Activated T-cell treated with anti-CD3 and anti-CD28 coated beads, Interleukin-2, amount 50 U/mL, for 24 hours (primary cell): ENCODE data around the gene HOXA6.

Experiments used
- DNase-seq: peaks from one replicate; pipeline ENCODE4 v3.0.0-alpha.2; 2020
- H3K27ac Mint-ChIP-seq: 2 replicates; pipeline ENCODE4 v1.8.0; 2020; ENCODE audit warnings: mild to moderate bottlenecking, mixed read lengths
- H3K27me3 Mint-ChIP-seq: 2 replicates; pipeline ENCODE4 v1.8.0; 2020; ENCODE audit warnings: mixed read lengths
- H3K36me3 Mint-ChIP-seq: 2 replicates; pipeline ENCODE4 v1.8.0; 2020; ENCODE audit warnings: low read depth, mixed read lengths
- H3K4me1 Mint-ChIP-seq: 2 replicates; pipeline ENCODE4 v1.8.0; 2020; ENCODE audit warnings: low read depth, mixed read lengths
- H3K4me3 Mint-ChIP-seq: 2 replicates; pipeline ENCODE4 v1.8.0; 2020; ENCODE audit warnings: mild to moderate bottlenecking, moderate library complexity, mixed read lengths
- H3K9me3 Mint-ChIP-seq: 2 replicates; pipeline ENCODE4 v1.8.0; 2020; ENCODE audit warnings: mixed read lengths

Gene HOXA6

GRCh38 chr7:27097686-27098577 is 49.6 kb downstream of the HOXA6 start:
- Mint-ChIP-seq H3K4me3 (peak overlapping the region; percentile 73), H3K4me1 (peaks cover 43% of the 10 kb centered on the region)
- DNase-seq, result no peak

DNA sequence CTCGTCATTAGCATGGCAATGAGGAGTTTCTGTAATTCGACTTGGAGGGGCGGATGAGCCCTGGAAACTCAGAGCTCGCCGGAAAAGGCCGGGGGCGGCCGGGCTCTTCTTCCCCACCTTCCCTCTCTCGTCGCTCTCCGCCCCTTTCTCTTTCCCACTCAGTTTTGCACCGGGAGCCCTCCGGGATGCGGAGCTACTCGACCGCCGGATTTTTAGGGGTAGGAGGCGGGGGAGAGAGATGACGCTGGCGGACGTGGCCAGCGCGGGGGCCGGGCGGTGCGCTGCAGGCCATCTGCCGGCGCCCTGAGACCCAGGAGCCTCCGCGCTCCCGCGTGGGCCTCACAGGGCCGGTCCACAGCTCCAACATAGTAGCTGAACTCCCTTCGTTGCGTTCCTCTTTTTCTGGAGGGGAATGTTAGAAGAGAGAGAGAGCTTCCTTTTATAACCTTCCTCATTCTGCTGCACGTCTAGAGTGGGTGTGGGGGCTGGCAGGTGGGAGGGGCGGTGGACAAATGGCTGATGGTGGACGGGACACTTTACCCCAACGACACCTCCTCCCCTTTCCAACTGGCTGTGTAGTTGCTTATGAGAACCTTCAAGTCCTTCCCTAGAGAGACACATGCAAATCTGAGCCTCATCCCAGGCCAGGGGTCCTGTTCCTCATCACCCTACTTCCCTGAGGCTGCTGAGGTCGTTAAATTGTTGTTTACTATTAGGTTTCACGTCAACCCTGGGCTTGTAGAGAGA is 50.6 kb downstream of the HOXA6 start:
- H3K27ac Mint-ChIP-seq, result no peak overlapping the region
- peaks cover 35% of the 10 kb centered on the region for H3K4me1 Mint-ChIP-seq
- peaks cover 92% of the 10 kb centered on the region for H3K27me3 Mint-ChIP-seq
- no peak for DNase-seq
- no peaks in the 10 kb centered on the region for H3K36me3 Mint-ChIP-seq
- peak overlapping the region; percentile 73 for H3K4me3 Mint-ChIP-seq
- no peaks in the 10 kb centered on the region for H3K9me3 Mint-ChIP-seq

More at GRCh38 chr7:27097686-27098577, 49.6 kb downstream of the HOXA6 start:
- Mint-ChIP-seq H3K27ac (no peak overlapping the region), H3K27me3 (peaks cover 92% of the 10 kb centered on the region), H3K36me3 (no peaks in the 10 kb centered on the region), H3K9me3 (no peaks in the 10 kb centered on the region)

DNA sequence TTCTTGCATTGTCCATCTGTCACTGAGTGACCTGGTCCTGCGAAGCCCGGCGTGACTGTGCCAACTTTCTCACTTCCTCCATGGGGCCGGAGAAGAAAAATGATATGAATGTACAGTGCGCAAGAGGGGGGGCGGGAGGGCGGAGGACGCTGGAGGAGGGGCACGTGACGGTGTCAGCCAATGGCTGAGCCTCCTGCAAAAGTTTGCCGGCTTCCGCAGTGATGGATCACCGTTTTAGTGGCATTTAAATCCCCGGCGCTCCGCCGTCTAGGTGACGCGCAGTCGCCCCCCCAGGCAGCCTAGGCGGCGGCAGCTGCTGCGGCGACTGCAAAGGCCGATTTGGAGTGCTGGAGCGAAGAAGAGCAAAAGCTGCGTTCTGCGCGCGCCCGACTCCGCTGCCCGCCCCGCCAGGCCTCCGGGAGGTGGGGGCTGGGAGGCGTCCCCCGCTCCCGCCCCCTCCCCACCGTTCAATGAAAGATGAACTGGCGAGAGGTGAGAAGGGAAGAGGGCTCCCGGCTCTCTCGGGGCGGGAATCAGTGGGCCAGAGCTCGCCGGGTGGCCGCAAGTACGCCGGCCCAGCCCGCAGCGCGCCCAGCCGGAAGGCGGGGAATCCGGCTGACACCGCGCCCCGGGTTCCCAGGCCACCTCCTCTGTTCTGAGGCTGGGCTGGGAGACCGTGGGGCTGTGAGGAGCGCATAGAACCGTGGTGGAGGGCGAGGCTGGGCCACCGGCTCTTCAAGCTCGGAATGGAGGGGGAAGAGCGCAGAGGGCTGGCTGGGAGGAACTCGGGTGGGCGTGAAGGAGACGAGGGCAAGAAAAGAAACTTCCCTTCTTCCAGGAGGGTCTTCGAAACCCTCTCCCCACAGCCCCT is 51.4 kb downstream of the HOXA6 start, which contains the start of gene HOXA1:
HOXA1 (minus strand) TSS at position 104 of the 871 bp plus-strand sequence; CDS start at position 16, 88 bp downstream.
- Mint-ChIP-seq H3K27me3 (peaks cover 92% of the 10 kb centered on the region), H3K9me3 (no peaks in the 10 kb centered on the region), H3K4me3 (peak within 1 kb of the TSS; percentile 73), H3K4me1 (peaks cover 31% of the 10 kb centered on the region), H3K27ac (no peak within 1 kb of the TSS), H3K36me3 (no peaks in the 10 kb centered on the region)
- DNase-seq, result peak; percentile 77
